ENCODE measurements around the gene PRAME.
"Not testable (repeated sequence)": the region's sequence is repeated elsewhere in the genome, so short reads cannot be mapped to it uniquely, and the experiment has no call there.

DNA sequence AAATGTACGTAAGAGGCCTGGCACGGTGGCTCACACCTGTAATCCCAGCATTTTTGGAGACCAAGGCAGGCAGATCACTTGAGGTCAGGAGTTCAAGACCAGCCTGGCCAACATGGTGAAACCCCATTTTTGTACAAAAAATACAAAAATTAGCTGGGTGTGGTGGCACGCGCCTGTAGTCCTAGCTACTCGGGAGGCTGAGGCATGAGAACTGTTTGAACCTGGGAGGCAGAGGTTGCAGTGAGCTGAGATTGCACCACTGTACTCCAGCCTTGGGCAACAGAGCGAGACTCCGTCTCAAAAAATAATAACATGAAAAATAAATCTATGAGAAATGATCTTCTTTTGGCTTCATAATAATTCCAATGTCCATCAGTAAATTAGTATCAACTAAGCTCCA is 48.2 kb downstream of the PRAME start:
- TF ChIP-seq ZNF8 (CRISPR knock-in tag; IDR thresholded peaks at IDR 0.05); TCF4 (CRISPR knock-in tag; IDR thresholded peaks at IDR 0.05; ENCODE audit: borderline replicate concordance); PPARA (CRISPR knock-in tag; IDR thresholded peaks at IDR 0.05; ENCODE audit: borderline replicate concordance); BACH2 (CRISPR knock-in tag; IDR thresholded peaks at IDR 0.05; ENCODE audit: borderline replicate concordance): not testable (repeated sequence)
- TF ChIP-seq, protein P1, sequence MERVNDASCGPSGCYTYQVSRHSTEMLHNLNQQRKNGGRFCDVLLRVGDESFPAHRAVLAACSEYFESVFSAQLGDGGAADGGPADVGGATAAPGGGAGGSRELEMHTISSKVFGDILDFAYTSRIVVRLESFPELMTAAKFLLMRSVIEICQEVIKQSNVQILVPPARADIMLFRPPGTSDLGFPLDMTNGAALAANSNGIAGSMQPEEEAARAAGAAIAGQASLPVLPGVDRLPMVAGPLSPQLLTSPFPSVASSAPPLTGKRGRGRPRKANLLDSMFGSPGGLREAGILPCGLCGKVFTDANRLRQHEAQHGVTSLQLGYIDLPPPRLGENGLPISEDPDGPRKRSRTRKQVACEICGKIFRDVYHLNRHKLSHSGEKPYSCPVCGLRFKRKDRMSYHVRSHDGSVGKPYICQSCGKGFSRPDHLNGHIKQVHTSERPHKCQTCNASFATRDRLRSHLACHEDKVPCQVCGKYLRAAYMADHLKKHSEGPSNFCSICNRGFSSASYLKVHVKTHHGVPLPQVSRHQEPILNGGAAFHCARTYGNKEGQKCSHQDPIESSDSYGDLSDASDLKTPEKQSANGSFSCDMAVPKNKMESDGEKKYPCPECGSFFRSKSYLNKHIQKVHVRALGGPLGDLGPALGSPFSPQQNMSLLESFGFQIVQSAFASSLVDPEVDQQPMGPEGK (CRISPR knock-in tag; IDR thresholded peaks at IDR 0.05; ENCODE audit: borderline replicate concordance) = not testable (repeated sequence)
- TF ChIP-seq, protein P2, sequence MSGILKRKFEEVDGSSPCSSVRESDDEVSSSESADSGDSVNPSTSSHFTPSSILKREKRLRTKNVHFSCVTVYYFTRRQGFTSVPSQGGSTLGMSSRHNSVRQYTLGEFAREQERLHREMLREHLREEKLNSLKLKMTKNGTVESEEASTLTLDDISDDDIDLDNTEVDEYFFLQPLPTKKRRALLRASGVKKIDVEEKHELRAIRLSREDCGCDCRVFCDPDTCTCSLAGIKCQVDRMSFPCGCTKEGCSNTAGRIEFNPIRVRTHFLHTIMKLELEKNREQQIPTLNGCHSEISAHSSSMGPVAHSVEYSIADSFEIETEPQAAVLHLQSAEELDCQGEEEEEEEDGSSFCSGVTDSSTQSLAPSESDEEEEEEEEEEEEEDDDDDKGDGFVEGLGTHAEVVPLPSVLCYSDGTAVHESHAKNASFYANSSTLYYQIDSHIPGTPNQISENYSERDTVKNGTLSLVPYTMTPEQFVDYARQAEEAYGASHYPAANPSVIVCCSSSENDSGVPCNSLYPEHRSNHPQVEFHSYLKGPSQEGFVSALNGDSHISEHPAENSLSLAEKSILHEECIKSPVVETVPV (CRISPR knock-in tag; IDR thresholded peaks at IDR 0.05) = not testable (repeated sequence)
